Measurements from ENCODE around the gene PFN3.

The PFN3 gene

GRCh38 chr5:177367323-177367848 lies 33.1 kb downstream of the PFN3 start:
- TF ChIP-seq CTCF (IDR thresholded peaks at IDR 0.05; ENCODE audit: low read depth, low read length, missing control alignments) = no peak
- DNase-seq (ENCODE audit: low read depth) = no peak
- H3K4me3 ChIP-seq (ENCODE audit: low read depth, low read length) = no peak overlapping the region

- TF ChIP-seq CTCF (IDR thresholded peaks at IDR 0.05; ENCODE audit: low read depth, low read length, missing control alignments) = no peak
- H3K4me3 ChIP-seq (ENCODE audit: low read depth, low read length) = no peak overlapping the region
- DNase-seq (ENCODE audit: low read depth) = no peak
Measured at GRCh38 chr5:177366528-177367322, 33.7 kb downstream of the PFN3 start.

GRCh38 chr5:177365845-177366527 lies 34.5 kb downstream of the PFN3 start:
- no peak for TF ChIP-seq CTCF (IDR thresholded peaks at IDR 0.05; ENCODE audit: low read depth, low read length, missing control alignments)
- H3K4me3 ChIP-seq (ENCODE audit: low read depth, low read length) = no peak overlapping the region
- DNase-seq (ENCODE audit: low read depth) = no peak

- no peak overlapping the region for H3K4me3 ChIP-seq (ENCODE audit: low read depth, low read length)
Measured at GRCh38 chr5:177364159-177364962, 36.1 kb downstream of the PFN3 start.

GRCh38 chr5:177363565-177363964 lies 36.9 kb downstream of the PFN3 start:
- H3K4me3 ChIP-seq (ENCODE audit: low read depth, low read length) = peak overlapping the region; percentile 45; the same call in 1 of the 2 replicates
- TF ChIP-seq CTCF (IDR thresholded peaks at IDR 0.05; ENCODE audit: low read depth, low read length, missing control alignments) = no peak
- no peak for DNase-seq (ENCODE audit: low read depth)

More at GRCh38 chr5:177364159-177364962, 36.1 kb downstream of the PFN3 start:
- no peak for TF ChIP-seq CTCF (IDR thresholded peaks at IDR 0.05; ENCODE audit: low read depth, low read length, missing control alignments)
- peak; percentile 59 for DNase-seq (ENCODE audit: low read depth)

- no peak for DNase-seq (ENCODE audit: low read depth)
- no peak for TF ChIP-seq CTCF (IDR thresholded peaks at IDR 0.05; ENCODE audit: low read depth, low read length, missing control alignments)
- H3K4me3 ChIP-seq (ENCODE audit: low read depth, low read length) = peak overlapping the region; percentile 45
Measured at GRCh38 chr5:177362610-177363507, 37.6 kb downstream of the PFN3 start.
